ENCODE measurements around the gene COL27A1.

DNA sequence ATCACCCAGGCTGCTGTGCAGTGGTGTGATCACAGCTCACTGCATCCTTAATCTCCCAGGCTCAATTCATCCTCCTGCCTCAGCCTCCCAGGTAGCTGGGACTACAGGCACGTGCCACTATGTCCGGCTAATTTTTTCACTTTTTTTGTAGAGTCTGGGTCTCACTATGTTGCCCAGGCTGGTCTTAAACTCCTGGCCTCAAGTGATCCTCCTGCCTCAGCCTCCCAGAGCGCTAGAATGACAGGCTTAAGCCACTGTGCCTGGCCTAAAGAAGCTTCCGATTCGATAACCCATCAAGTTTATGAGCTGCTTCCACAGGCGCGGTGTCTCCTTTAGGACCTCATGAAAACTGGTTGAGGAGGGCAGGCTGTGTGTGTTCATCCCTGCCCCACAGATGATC lies 16.2 kb downstream of the COL27A1 start:
- TF ChIP-seq, protein P1, sequence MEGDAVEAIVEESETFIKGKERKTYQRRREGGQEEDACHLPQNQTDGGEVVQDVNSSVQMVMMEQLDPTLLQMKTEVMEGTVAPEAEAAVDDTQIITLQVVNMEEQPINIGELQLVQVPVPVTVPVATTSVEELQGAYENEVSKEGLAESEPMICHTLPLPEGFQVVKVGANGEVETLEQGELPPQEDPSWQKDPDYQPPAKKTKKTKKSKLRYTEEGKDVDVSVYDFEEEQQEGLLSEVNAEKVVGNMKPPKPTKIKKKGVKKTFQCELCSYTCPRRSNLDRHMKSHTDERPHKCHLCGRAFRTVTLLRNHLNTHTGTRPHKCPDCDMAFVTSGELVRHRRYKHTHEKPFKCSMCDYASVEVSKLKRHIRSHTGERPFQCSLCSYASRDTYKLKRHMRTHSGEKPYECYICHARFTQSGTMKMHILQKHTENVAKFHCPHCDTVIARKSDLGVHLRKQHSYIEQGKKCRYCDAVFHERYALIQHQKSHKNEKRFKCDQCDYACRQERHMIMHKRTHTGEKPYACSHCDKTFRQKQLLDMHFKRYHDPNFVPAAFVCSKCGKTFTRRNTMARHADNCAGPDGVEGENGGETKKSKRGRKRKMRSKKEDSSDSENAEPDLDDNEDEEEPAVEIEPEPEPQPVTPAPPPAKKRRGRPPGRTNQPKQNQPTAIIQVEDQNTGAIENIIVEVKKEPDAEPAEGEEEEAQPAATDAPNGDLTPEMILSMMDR (IDR thresholded peaks at IDR 0.05; ENCODE audit: extremely low read depth in 1 of 2, insufficient read depth in 1 of 2, low read depth in 1 of 2, low read length in 2 of 2): no peak
- TF ChIP-seq GATA2 (IDR thresholded peaks at IDR 0.05; ENCODE audit: insufficient read depth, insufficient read length, low read depth, low read length): no peak
- no peak for TF ChIP-seq POLR2A (IDR thresholded peaks at IDR 0.05; ENCODE audit: low read depth, low read length)
- TF ChIP-seq EZH2 (IDR thresholded peaks at IDR 0.05; ENCODE audit: borderline replicate concordance, low read depth, low read length, severe bottlenecking): no peak
- TF ChIP-seq POLR2AphosphoS5 (IDR thresholded peaks at IDR 0.05; ENCODE audit: insufficient read depth, low read depth, low read length): no peak
- TF ChIP-seq, protein P2, sequence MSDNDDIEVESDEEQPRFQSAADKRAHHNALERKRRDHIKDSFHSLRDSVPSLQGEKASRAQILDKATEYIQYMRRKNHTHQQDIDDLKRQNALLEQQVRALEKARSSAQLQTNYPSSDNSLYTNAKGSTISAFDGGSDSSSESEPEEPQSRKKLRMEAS (IDR thresholded peaks at IDR 0.05; ENCODE audit: insufficient read depth, insufficient read length): no peak
- no peak for TF ChIP-seq MYC (IDR thresholded peaks at IDR 0.05; ENCODE audit: low read depth, low read length)
- TF ChIP-seq JUN (IDR thresholded peaks at IDR 0.05; ENCODE audit: borderline replicate concordance, insufficient read depth, insufficient read length, low read depth): no peak
- TF ChIP-seq FOS (IDR thresholded peaks at IDR 0.05; ENCODE audit: borderline replicate concordance, insufficient read depth, low read length): no peak

All from endothelial cell of umbilical vein (primary cell).